ENCODE results near the gene MGAT4B.
"Not testable (repeated sequence)": the region's sequence is repeated elsewhere in the genome, so short reads cannot be mapped to it uniquely, and the experiment has no call there.

MGAT4B gene

DNA sequence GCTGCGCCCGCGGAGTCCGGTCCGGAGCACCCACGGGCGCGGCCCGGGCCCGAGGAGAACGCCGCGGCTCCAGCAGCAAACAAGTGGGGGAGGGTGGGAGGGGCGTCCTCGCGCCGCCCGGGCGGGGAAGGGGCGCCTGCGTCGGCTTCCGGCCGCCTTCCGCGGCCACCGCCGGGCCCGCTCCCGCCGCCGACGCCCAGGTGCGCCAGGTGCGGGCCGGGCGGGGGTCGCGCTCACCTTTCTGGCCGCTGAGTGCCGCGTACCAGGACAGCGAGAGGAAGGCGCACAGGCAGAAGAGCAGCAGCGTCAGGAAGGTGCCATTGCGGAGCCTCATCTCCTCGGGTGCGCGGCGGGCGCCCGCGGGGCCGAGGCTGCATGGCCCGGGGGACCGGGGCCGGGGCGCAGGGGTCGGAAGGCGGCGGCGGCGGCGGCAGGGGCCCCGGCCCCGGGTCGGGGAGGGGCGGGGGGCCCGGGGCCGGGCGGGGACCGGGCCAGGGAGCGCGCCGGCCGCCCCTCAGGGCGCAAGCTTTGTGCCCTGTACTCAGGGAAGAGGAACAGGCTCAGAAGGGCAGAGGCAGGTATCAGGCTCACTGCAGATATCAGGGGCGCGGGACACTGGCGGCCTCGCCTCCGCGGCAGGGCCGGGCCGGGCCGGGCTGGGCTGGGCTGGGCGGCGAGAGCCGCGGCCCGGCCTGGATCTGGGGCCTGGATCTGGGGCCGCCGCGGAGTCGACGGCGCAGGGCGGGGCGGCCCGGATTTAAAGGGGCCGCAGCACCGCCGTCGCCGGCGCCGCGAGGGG lies at the start of gene MGAT4B:
Gene MGAT4B (minus strand): TSS at position 617 of the 799 bp plus-strand sequence. CDS start 283 bp downstream, at position 334.
- no peak for DNase-seq (ENCODE audit: low read depth)

GRCh38 chr5:179854356-179854755 lies 47.7 kb upstream of the MGAT4B start:
- DNase-seq (ENCODE audit: low read depth) = no peak

GRCh38 chr5:179852993-179853547 lies 46.4 kb upstream of the MGAT4B start:
- DNase-seq (ENCODE audit: low read depth) = no peak

GRCh38 chr5:179841621-179842020 lies 35.0 kb upstream of the MGAT4B start:
- DNase-seq (ENCODE audit: low read depth) = no peak

- DNase-seq (ENCODE audit: low read depth) = no peak
Measured at GRCh38 chr5:179840766-179841165, 34.1 kb upstream of the MGAT4B start.

DNA sequence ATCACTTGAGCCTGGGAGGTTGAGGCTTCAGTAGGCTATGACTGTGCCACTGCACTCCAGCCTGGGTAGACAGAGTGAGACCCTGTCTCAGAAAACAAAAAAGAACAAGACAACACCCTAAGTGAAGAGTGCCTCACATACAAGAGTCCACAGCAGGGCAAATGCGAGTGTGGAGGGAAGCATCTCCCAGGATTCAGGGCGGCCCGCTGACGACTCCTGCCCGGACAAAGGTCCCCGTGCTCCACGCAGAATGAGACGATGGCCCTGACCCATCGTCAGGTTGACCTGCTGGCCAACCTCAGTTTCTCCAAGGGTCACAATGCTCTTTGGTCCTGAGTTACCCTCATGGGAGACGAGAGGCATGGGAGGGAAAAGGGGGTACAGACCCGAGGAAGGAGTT lies 33.7 kb upstream of the MGAT4B start:
- no peak for DNase-seq (ENCODE audit: low read depth)

DNA sequence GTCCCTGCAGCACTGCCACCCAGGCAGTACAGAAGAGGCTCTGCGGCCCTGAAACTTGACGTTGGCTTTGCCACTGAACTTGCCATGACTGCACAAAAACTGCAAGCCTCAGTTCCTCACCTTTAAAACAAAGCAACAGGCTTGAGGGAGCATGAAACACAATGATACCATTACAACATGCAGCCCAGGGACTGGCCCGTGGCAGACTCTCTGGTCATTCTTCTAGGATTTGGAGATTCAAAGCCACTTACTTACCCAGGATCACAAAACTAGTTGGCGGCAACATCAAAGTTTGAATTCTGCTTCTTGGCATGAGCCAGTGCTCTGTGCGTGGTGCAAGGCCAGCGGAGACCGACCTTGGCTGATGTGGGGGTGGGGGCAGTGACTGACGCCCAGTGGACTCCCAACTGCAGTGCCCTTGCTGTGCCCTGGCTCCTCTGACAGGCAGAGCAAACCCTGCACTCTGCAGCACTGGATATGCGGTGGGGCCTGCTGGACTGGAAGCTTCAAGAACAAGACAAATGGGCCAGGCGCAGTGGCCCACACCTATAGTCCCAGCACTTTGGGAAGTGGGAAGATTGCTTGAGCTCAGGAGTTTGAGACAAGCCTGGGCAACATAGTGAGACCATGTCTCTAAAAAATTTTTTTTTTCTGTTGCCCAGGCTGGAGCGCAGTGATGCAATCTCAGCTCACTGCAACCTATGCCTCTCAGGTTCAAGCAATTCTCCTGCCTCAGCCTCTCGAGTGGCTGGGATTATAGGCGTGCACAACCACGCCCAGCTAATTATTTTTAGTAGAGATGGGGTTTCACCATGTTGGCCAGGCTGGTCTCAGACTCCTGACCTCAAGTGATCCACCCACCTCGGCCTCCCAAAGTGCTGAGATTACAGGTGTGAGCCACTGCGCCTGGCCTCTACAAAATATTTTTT lies 32.9 kb upstream of the MGAT4B start:
- DNase-seq (ENCODE audit: low read depth) = no peak

DNA sequence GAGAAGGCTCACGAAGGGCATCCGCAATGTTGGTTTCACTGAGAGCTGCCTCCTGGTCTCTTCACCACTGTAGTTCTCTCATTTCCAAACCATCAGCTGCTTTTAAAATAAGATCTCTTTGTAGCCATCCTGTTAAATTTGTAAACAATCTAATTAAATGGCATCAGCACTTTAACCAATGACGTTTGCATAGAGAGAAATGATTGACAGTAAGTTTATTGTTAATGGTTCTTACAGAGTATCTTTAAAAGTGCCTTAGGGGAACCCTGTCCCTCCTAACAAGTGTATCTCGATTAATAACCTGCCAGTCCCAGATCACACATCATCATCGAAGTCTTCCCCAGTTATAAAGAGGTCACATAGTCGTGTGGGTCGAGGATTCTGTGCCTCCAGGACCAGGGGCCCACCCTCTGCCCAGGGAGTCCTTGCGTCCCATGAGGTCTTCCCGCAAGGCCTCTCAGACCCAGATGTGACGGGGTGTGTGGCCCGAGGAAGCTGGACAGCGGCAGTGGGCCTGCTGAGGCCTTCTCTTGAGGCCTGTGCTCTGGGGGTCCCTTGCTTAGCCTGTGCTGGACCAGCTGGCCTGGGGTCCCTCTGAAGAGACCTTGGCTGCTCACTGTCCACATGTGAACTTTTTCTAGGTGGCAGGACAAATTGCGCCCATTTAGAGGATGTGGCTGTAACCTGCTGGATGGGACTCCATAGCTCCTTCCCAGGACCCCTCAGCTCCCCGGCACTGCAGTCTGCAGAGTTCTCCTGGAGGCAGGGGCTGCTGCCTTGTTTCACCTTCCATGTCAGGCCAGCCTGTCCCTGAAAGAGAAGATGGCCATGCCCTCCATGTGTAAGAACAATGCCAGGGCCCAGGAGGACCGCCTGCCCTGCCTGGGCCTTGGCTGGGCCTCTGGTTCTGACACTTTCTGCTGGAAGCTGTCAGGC lies 30.7 kb upstream of the MGAT4B start:
- no peak for DNase-seq (ENCODE audit: low read depth)

DNA sequence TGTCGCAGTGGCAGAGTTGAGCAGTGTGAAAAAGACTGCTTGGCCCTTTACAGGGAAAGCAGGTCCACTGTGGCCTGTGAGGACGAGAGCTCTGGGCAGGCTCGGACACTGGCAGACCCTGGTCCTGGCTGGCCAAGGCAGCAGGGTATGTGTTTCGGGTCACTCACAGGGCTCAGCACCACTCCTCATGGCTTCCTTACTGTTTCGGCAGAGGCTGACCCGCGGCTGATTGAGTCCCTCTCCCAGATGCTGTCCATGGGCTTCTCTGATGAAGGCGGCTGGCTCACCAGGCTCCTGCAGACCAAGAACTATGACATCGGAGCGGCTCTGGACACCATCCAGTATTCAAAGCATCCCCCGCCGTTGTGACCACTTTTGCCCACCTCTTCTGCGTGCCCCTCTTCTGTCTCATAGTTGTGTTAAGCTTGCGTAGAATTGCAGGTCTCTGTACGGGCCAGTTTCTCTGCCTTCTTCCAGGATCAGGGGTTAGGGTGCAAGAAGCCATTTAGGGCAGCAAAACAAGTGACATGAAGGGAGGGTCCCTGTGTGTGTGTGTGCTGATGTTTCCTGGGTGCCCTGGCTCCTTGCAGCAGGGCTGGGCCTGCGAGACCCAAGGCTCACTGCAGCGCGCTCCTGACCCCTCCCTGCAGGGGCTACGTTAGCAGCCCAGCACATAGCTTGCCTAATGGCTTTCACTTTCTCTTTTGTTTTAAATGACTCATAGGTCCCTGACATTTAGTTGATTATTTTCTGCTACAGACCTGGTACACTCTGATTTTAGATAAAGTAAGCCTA lies 29.8 kb upstream of the MGAT4B start:
- DNase-seq (ENCODE audit: low read depth) = peak; percentile 41

- not testable (repeated sequence) for DNase-seq (ENCODE audit: low read depth)
Measured at GRCh38 chr5:179834871-179835270, 28.2 kb upstream of the MGAT4B start.

DNA sequence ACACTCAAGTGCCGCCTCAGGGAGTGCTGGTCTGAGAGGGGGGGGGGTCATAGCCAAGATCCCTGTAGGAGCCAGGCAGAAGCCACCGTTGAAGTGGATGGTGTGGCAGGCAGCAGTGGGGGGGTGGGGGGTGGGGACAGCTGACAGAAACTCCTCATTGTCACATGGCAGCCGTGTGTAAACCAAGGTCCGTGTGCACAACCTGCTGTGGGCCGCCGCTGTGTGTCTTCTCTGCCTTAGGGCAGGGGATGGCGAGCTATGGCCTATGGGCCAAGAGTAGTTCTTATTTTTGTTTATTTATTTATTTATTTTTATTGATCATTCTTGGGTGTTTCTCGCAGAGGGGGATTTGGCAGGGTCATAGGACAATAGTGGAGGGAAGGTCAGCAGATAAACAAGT lies 27.5 kb upstream of the MGAT4B start:
- DNase-seq (ENCODE audit: low read depth) = no peak

- DNase-seq (ENCODE audit: low read depth) = no peak
Measured at GRCh38 chr5:179833709-179834070, 27.0 kb upstream of the MGAT4B start.

GRCh38 chr5:179833056-179833708 lies 26.5 kb upstream of the MGAT4B start:
- no peak for DNase-seq (ENCODE audit: low read depth)

- no peak for DNase-seq (ENCODE audit: low read depth)
Measured at GRCh38 chr5:179832039-179832745, 25.5 kb upstream of the MGAT4B start.

GRCh38 chr5:179830818-179831468 lies 24.3 kb upstream of the MGAT4B start:
- DNase-seq (ENCODE audit: low read depth) = no peak

GRCh38 chr5:179829732-179830435 lies 23.2 kb upstream of the MGAT4B start:
- DNase-seq (ENCODE audit: low read depth) = no peak

GRCh38 chr5:179828756-179829421 lies 22.2 kb upstream of the MGAT4B start:
- no peak for DNase-seq (ENCODE audit: low read depth)

- DNase-seq (ENCODE audit: low read depth) = no peak
Measured at GRCh38 chr5:179827680-179828079, 21.0 kb upstream of the MGAT4B start.

Data from activated gamma-delta T cell treated with anti-CD3 and anti-CD28 coated beads, Interleukin-2, amount 50 U/mL, for 16 hours (primary cell).